Endodermal cell (in vitro differentiated cells): ENCODE results near the gene YWHAQ. TPM values are rescaled to one million over a fixed set of nuclear protein-coding genes. Genes with fewer than 3 reads are reported as not detected.

ENCODE experiments used
- DNase-seq: peaks from one replicate; pipeline ENCODE4 v3.0.0-alpha.2; 2017
- H3K27ac ChIP-seq: 2 replicates; pipeline ENCODE4 v1.5.1; 2013; ENCODE audit warnings: mild to moderate bottlenecking, low read depth, low read length, moderate library complexity
- H3K27me3 ChIP-seq: 2 replicates; pipeline ENCODE4 v1.6.1; 2013; ENCODE audit warnings: mild to moderate bottlenecking, low read length, moderate library complexity; ENCODE audit not compliant: insufficient read depth, control insufficient read depth, poor library complexity, severe bottlenecking
- H3K36me3 ChIP-seq: 2 replicates; pipeline ENCODE4 v1.7.0; 2013; ENCODE audit warnings: mild to moderate bottlenecking, low read length, moderate library complexity; ENCODE audit not compliant: control insufficient read depth, insufficient read depth
- H3K4me1 ChIP-seq: one replicate; pipeline ENCODE4 v1.7.0; 2013; ENCODE audit warnings: low read length; ENCODE audit not compliant: control insufficient read depth, insufficient read depth
- H3K4me3 ChIP-seq: 2 replicates; pipeline ENCODE4 v1.5.1; 2013; ENCODE audit warnings: mild to moderate bottlenecking, low read length, moderate library complexity
- H3K9ac ChIP-seq: 2 replicates; pipeline ENCODE4 v1.6.1; 2013; ENCODE audit warnings: mild to moderate bottlenecking, low read length, moderate library complexity; ENCODE audit not compliant: poor library complexity, severe bottlenecking; ENCODE audit errors: extremely low read depth
- H3K9me3 ChIP-seq: 2 replicates; pipeline ENCODE4 v1.6.1; 2013; ENCODE audit warnings: mild to moderate bottlenecking, low read length, moderate library complexity; ENCODE audit not compliant: control insufficient read depth
- H3K27ac Mint-ChIP-seq: 2 replicates; pipeline ENCODE4 v1.8.0; 2020; ENCODE audit warnings: mixed read lengths
- H3K27me3 Mint-ChIP-seq: 2 replicates; pipeline ENCODE4 v1.8.0; 2021; ENCODE audit warnings: mild to moderate bottlenecking, mixed read lengths; ENCODE audit not compliant: insufficient read depth
- H3K36me3 Mint-ChIP-seq: 2 replicates; pipeline ENCODE4 v1.8.0; 2020; ENCODE audit warnings: low read depth, mixed read lengths
- H3K4me1 Mint-ChIP-seq: 2 replicates; pipeline ENCODE4 v1.8.0; 2020; ENCODE audit warnings: mixed read lengths
- H3K4me3 Mint-ChIP-seq: 2 replicates; pipeline ENCODE4 v1.8.0; 2020; ENCODE audit warnings: mild to moderate bottlenecking, moderate library complexity, mixed read lengths
- H3K9me3 Mint-ChIP-seq: 2 replicates; pipeline ENCODE4 v1.8.0; 2020; ENCODE audit warnings: mild to moderate bottlenecking, mixed read lengths
- CTCF ChIP-seq: fragments of 200-600 bp; sonication (generic); conservative IDR thresholded peaks from 2 replicates; pipeline ENCODE4 v1.5.0; 2021; ENCODE audit warnings: antibody characterized with exemption, mild to moderate bottlenecking
- WGBS, 2 experiments: methylation state at CpG; one replicate each; pipeline versions ENCODE4 v1.1.5 to v1.1.7; 2013; ENCODE audit warnings: missing lambda C conversion rate in 2 of 2, mixed read lengths in 1 of 2; ENCODE audit not compliant: insufficient coverage in 1 of 2, insufficient read length in 1 of 2; 5-methylcytosine and 5-hydroxymethylcytosine counted together
- total RNA-seq, 2 donors: library from RNA; stranded (reverse); fragmentation: NEBNext Ultra II Directional in 1 of 2; extraction: Animal tissue kit (Norgen Biotek cat#: 25700) in 1 of 2; gene quantifications; 2 replicates in 1 of 2; 3 replicates in 1 of 2; pipeline ENCODE4 v1.2.1, GENCODE V29; 2021

Gene YWHAQ
- total RNA-seq, 2 donors from 2014 or later = 357 to 374 TPM

- Histone ChIP-seq H3K27ac (no peak overlapping the region), H3K9me3 (peaks cover 14% of the 10 kb centered on the region), H3K4me1 (no peaks in the 10 kb centered on the region), H3K9ac (no peak overlapping the region), H3K36me3 (peaks cover 80% of the 10 kb centered on the region), H3K27me3 (no peaks in the 10 kb centered on the region), H3K4me3 (no peak overlapping the region)
- Mint-ChIP-seq H3K27me3 (no peaks in the 10 kb centered on the region), H3K36me3 (peaks cover 54% of the 10 kb centered on the region), H3K27ac (no peak overlapping the region), H3K9me3 (peaks cover 7% of the 10 kb centered on the region), H3K4me3 (no peak overlapping the region), H3K4me1 (peaks cover 9% of the 10 kb centered on the region)
- DNase-seq = no peak
- 86 to 97% methylated on average over 1 to 4 of the region's 4 CpGs for WGBS, 2 experiments
- no peak for TF ChIP-seq CTCF
Measured at GRCh38 chr2:9593925-9594324, 36.9 kb downstream of the YWHAQ start.

- Mint-ChIP-seq H3K27ac (no peak overlapping the region), H3K9me3 (no peaks in the 10 kb centered on the region), H3K4me1 (peaks cover 9% of the 10 kb centered on the region), H3K36me3 (peaks cover 50% of the 10 kb centered on the region), H3K27me3 (no peaks in the 10 kb centered on the region), H3K4me3 (no peak overlapping the region)
- Histone ChIP-seq H3K27ac (no peak overlapping the region), H3K4me3 (no peak overlapping the region), H3K36me3 (peaks cover 81% of the 10 kb centered on the region), H3K27me3 (no peaks in the 10 kb centered on the region), H3K9me3 (peaks cover 3% of the 10 kb centered on the region), H3K4me1 (no peaks in the 10 kb centered on the region), H3K9ac (no peak overlapping the region)
- DNase-seq = no peak
- no peak for TF ChIP-seq CTCF
- WGBS, 2 experiments = 88% methylated on average over 2 of the region's 3 CpGs; no CpG with 5 or more reads in 1 of the 2 experiments
Measured at GRCh38 chr2:9592699-9593098, 38.1 kb downstream of the YWHAQ start.

GRCh38 chr2:9590641-9591040 is 40.2 kb downstream of the YWHAQ start:
- Histone ChIP-seq H3K27ac (no peak overlapping the region), H3K9me3 (no peaks in the 10 kb centered on the region), H3K4me3 (no peak overlapping the region), H3K9ac (no peak overlapping the region), H3K27me3 (no peaks in the 10 kb centered on the region), H3K36me3 (peaks cover 87% of the 10 kb centered on the region), H3K4me1 (no peaks in the 10 kb centered on the region)
- Mint-ChIP-seq H3K4me1 (peaks cover 7% of the 10 kb centered on the region), H3K27ac (no peak overlapping the region), H3K36me3 (peaks cover 67% of the 10 kb centered on the region), H3K27me3 (no peaks in the 10 kb centered on the region), H3K9me3 (no peaks in the 10 kb centered on the region), H3K4me3 (no peak overlapping the region)
- WGBS, 2 experiments = 85 to 100% methylated on average over 2 to 3 of the region's 3 CpGs
- no peak for TF ChIP-seq CTCF
- DNase-seq = no peak
